ENCODE results near the gene SDF4. TPM values are rescaled to one million over a fixed set of nuclear protein-coding genes. Genes with fewer than 3 reads are reported as not detected.

The SDF4 gene
- total RNA-seq, 1 experiment from 2014 or later: 74.4 TPM

Other genes starting within 250 kb of the SDF4 start
- 0.12 TPM in 1 of 2 replicates, not detected in the other for gene PERM1, start 249.9 kb downstream of the SDF4 start, total RNA-seq (2014; rRNA removed; shearing (Covaris generic))
- 0.39 and 0.48 TPM in 2 replicates for gene HES4, start 231.9 kb downstream of the SDF4 start, total RNA-seq (2014; rRNA removed; shearing (Covaris generic))
- gene ISG15, start 218.5 kb downstream of the SDF4 start, total RNA-seq (2014; rRNA removed; shearing (Covaris generic)): 77.9 and 78.8 TPM in 2 replicates
- gene AGRN, start 211.9 kb downstream of the SDF4 start, total RNA-seq (2014; rRNA removed; shearing (Covaris generic)): 42.8 and 64.0 TPM in 2 replicates
- gene RNF223, start 157.7 kb downstream of the SDF4 start, total RNA-seq (2014; rRNA removed; shearing (Covaris generic)): not detected in 2 replicates
- gene C1orf159, start 115.9 kb downstream of the SDF4 start, total RNA-seq (2014; rRNA removed; shearing (Covaris generic)): 10.3 and 16.2 TPM in 2 replicates
- gene TTLL10, start 58.1 kb downstream of the SDF4 start, total RNA-seq (2014; rRNA removed; shearing (Covaris generic)): not detected in 2 replicates
- gene TNFRSF18, start 25.4 kb downstream of the SDF4 start, total RNA-seq (2014; rRNA removed; shearing (Covaris generic)): not detected in 2 replicates
- gene TNFRSF4, start 17.8 kb downstream of the SDF4 start, total RNA-seq (2014; rRNA removed; shearing (Covaris generic)): 0.10 TPM in 1 of 2 replicates, not detected in the other
- 13.9 and 18.2 TPM in 2 replicates for gene B3GALT6, start 236 bp upstream of the SDF4 start, total RNA-seq (2014; rRNA removed; shearing (Covaris generic))
- not detected in 2 replicates for gene C1QTNF12, start 14.7 kb upstream of the SDF4 start, total RNA-seq (2014; rRNA removed; shearing (Covaris generic))
- 54.3 and 61.9 TPM in 2 replicates for gene UBE2J2, start 41.9 kb upstream of the SDF4 start, total RNA-seq (2014; rRNA removed; shearing (Covaris generic))
- gene SCNN1D, start 48.4 kb upstream of the SDF4 start, total RNA-seq (2014; rRNA removed; shearing (Covaris generic)): 0.39 and 0.84 TPM in 2 replicates
- gene ACAP3, start 75.9 kb upstream of the SDF4 start, total RNA-seq (2014; rRNA removed; shearing (Covaris generic)): 10.3 and 19.1 TPM in 2 replicates
- 15.7 and 27.4 TPM in 2 replicates for gene PUSL1, start 76.6 kb upstream of the SDF4 start, total RNA-seq (2014; rRNA removed; shearing (Covaris generic))
- 62.6 and 75.4 TPM in 2 replicates for gene INTS11, start 92.7 kb upstream of the SDF4 start, total RNA-seq (2014; rRNA removed; shearing (Covaris generic))
- 18.7 and 23.9 TPM in 2 replicates for gene CPTP, start 92.8 kb upstream of the SDF4 start, total RNA-seq (2014; rRNA removed; shearing (Covaris generic))
- gene TAS1R3, start 99.3 kb upstream of the SDF4 start, total RNA-seq (2014; rRNA removed; shearing (Covaris generic)): 0.48 and 0.68 TPM in 2 replicates
- 24.0 and 36.5 TPM in 2 replicates for gene DVL1, start 117.4 kb upstream of the SDF4 start, total RNA-seq (2014; rRNA removed; shearing (Covaris generic))
- gene MXRA8, start 126.6 kb upstream of the SDF4 start, total RNA-seq (2014; rRNA removed; shearing (Covaris generic)): 4.0 and 4.1 TPM in 2 replicates
- gene AURKAIP1, start 143.2 kb upstream of the SDF4 start, total RNA-seq (2014; rRNA removed; shearing (Covaris generic)): 141 and 204 TPM in 2 replicates
- 62.8 and 66.2 TPM in 2 replicates for gene CCNL2, start 167.3 kb upstream of the SDF4 start, total RNA-seq (2014; rRNA removed; shearing (Covaris generic))
- 227 and 241 TPM in 2 replicates for gene MRPL20, start 175.3 kb upstream of the SDF4 start, total RNA-seq (2014; rRNA removed; shearing (Covaris generic))
- not detected in 2 replicates for gene ANKRD65, start 189.3 kb upstream of the SDF4 start, total RNA-seq (2014; rRNA removed; shearing (Covaris generic))
- 5.6 and 5.7 TPM in 2 replicates for gene VWA1, start 203.7 kb upstream of the SDF4 start, total RNA-seq (2014; rRNA removed; shearing (Covaris generic))
- not detected in 2 replicates for gene ATAD3C, start 217.7 kb upstream of the SDF4 start, total RNA-seq (2014; rRNA removed; shearing (Covaris generic))
- gene ATAD3B, start 239.8 kb upstream of the SDF4 start, total RNA-seq (2014; rRNA removed; shearing (Covaris generic)): 11.3 and 15.9 TPM in 2 replicates